Stimulated activated CD8-positive, alpha-beta memory T cell treated with anti-CD3 and anti-CD28 coated beads, Interleukin-7, amount 100 ng/mL, for 48 hours (primary cell): Measurements from ENCODE around the gene CDCA8.
A peak's percentile ranks its signal among the peaks of the same experiment; 100 is the strongest.
"Not testable (repeated sequence)": the region's sequence is repeated elsewhere in the genome, so short reads cannot be mapped to it uniquely, and the experiment has no call there.

ENCODE experiments used
- DNase-seq, 2 donors: peaks; one replicate each; pipeline ENCODE4 v3.0.0-alpha.2; 2020; ENCODE audit warnings: low read depth in 1 of 2; ENCODE audit errors: extremely low read depth in 1 of 2

The CDCA8 gene

DNA sequence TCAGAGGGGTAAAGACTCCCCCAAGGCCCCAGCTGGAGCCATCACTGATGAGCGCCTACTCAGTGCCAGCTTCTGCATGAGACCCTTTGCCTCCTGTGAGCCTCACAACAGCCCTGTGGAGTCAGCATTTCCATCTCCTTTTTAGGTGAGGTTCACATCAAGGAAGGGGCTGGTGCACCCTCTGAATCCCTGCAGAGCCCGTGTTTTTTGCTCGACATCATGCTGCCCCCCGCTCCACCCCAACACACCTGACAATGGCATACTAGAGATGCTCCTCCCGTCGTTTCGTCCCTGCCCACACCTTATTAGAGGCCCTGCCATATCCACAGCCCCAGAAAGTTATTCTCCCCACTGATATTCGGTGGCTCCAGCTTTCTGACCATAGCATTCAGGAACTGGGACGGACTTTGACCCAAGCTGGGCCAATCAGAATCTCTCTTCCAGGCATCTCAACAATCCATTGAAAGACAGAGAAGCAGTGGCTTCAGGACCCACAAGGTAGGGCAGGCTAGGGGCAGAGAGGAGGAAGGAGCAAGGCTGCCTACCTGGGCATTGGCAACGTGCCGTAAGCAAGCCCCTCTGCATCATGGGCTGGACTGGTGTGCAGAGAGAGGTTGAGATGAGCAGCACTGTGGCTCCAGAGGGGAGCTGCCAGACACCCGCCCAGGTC, 39.9 kb downstream of the CDCA8 start:
- DNase-seq: no peak

DNA sequence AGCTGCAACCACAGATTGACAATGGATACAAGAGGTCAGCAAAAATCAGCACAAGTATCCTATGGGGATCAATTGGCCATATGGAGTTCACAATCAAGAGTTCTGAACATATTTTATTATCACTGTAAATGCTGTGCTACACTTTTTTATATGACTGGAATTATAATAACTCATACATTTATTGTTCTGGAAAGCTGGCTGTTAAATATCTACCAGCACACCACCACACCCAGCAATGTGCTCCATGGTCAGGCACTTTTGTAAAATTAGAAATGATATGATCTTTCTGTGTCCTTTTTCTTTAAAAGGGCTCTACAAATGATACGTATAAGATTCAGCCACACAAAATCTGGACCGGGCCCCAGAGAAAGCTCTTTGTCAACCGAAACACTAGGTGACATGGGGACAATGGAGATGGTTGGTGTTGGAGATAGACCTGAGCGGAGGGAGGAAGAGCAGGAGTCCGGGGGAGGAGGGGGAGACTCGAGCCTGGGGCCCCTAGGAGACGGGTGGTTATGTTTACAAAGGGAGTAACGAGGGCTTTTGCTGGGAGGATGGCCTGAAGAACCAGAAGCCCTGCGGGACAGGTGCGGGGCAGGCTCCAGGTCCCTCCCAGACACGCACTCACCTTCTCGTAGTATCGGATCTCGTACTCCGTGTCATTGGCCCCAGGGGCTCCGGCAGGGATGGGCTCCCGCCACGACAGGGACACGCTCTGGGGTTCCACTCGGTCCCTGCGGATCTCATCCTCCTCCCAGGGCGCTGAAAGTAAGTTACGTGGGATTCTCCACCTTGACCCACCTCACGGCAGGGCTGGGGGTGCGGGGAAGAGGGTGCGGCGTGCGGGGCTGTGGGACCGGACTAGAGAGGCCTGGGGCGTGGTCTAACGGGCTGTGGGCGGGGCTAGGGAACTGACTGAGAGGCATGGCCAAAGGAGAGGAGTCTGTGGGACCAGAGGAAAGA, 42.6 kb downstream of the CDCA8 start:
- DNase-seq: no peak

DNA sequence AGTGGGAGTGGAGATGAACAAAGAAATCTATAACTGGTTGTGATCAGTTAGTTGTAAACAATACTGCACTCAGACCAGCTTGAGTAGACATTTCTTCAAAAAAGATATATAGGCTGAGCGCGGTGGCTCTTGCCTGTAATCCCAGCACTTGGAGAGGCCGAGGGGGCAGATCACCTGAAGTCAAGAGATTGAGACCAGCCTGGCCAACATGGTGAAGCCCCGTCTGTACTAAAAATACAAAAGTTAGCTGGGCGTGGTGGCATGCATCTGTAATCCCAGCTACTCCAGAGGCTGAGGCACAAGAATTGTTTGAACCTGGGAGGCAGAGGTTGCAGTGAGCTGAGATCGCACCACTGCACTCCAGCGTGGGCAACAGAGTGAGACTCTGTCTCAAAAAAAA, 45.7 kb downstream of the CDCA8 start:
- DNase-seq: not testable (repeated sequence)

DNA sequence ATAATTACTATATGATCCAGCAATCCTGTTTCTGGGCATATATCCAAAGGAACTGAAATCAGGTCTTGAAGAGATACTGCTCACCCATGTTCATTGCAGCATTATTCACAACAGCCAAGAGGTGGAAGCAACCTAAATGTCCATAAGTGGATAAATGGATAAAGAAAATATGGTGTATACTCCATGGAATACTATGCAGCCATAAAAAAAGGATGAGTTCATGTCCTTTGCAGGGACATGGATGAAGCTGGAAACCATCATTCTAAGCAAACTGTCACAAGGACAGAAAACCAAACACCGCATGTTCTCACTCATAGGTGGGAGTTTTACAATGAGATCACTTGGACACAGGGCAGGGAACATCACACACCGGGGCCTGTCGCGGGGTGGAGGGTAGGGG, 46.3 kb downstream of the CDCA8 start:
- DNase-seq: not testable (repeated sequence)

DNA sequence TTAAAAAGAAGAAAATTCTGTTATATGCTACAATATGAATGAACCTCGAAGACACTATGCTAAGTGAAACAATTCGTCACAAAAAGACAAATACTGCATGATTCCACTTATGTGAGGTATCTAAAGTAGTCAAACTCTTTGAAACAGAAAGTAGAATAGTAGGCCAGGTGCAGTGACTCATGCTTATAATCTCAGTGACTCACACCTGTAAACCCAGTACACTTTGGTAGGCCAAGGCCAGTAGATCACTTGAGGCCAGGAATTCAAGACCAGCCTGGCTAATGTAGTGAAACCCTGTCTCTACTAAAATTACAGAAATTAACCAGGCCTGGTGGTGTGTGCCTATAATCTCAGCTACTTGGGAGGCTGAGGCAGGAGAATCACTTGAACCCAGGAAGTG, 46.9 kb downstream of the CDCA8 start:
- no peak for DNase-seq

DNA sequence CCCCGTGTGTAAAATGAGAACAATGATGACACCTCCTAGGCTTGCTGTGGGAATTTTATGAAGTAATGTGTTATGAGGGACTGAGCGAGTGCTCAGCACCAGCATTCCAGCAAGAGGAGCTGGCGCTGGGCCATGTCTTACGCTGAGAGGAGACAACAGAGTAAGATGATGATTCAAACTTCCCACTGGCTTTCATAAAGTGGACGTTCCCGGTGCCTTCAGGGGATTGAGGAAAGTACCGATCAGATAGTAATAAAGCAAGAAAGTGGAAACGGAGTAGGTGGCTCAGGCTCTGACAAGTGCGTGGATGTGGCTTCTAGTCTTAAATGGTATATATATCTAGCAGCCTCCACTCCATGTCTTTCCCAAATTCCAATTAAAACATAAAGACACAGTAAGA, 48.8 kb downstream of the CDCA8 start:
- DNase-seq: no peak

DNA sequence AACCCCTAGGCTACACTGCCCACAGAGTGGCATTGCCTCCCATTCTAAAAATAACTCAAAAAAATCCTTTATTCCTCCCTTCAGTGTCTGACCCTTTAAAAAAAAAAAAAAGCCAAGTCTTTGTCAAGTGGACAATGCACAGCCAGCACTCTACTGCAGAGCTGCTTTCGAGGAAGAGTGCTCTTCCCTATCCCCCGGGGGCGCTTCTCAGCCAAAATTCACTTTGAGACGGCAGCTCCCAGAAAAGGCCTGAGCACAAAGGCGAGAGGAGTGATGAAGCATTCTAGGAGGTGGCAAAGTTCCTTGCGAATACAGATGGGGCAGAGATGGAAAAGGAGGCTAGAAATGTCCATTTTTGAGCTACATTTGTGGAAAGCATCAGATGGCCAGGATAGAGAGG, 49.3 kb downstream of the CDCA8 start:
- no peak for DNase-seq

DNA sequence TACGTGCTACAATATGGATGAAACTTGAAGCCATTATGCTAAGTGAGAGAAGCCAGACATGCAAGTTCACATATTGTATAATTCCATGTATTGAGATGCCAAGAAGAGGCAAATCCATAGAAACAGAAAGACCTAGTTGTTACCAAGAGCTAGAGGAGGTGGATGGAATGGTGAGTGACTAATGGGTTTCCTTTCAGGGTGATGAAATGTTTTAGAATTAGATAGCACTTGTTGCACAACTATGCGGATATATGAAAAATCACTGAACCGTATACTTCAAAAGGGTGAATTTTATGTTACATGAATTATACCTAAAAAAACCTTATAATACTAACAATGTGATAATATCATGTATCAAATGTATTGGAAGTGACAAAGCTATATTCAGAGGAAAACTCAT, 54.5 kb downstream of the CDCA8 start:
- no peak for DNase-seq

DNA sequence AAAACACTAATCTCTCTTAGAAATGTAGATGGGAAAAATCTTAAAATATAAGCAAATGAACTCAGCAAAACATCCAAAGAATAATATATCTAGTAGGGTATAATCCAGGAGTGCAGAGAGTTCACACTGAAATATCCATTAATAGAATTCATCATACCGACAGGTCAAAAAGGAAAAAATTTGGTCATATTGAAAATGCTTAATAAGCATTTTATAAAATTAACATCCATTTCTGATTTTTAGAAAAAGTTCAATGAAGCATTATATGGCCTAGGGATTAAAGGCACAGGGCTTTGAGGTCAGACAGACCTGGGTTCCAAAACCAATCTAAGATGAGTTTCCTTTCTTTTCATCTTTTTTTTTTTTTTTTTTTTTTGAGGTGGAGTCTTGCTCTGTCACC, 56.2 kb downstream of the CDCA8 start:
- no peak for DNase-seq

DNA sequence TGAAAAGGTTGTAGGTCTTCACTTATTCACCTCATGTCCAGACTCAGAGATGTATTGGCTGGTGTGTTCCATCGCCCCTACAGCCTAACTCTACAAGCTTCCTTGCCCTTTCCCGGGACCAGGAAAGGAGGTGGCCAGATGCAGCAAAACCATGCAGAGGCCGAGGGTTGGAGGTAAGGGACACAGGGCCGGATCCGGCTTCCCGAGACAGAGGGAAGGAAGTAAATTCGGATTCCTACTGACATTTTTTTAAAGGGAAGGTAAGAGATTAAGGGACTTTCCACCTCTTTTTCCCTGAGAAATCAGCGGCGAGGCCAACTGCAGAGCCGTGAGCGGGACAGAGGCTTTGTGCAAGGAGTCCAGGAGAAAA, 59.9 kb downstream of the CDCA8 start:
- DNase-seq: no peak

DNA sequence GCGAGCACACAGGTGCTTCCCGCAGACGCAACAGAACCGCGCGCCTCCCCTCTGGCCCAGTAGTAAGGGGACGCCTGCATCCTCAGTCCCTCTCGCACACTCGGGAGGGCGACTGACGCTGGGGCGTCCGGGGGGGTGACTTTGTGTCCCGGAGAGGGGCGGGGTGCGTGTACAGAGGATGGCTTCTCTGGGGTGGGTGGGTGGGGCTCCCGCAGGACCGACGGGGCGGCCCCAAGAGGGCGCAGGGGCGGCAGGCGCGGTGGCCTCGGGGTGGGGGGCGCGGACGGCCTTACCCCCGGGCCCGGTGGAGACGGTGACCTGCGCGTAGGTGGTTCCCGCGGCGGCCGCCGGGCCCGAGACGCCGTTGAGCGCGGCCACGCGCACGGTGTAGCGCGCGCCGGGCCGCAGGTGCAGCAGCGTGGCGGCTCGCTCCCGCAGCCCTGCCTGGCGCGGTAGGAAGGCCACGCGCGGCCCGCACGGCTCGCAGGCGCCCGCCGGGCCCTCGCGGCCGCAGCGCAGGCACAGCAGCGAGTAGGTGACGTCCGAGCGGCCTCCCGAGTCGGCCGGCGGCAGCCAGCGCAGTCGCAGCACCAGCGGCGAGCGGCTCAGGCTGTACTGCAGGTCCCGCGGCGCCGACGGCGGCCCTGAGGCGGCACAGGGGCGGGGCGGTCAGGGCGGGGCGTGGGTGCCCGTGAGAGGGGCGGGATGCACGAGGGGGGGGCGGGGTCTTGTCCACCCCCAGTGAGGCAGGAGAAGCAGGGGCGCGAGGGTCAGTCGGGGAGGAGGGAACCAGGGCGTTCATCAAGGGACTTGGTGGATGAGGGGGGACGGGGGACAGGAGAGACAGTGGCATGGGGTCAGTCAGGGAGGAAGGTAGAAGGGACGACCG, 60.5 kb downstream of the CDCA8 start:
- DNase-seq: peak in 1 of 2 donors; percentile 25

DNA sequence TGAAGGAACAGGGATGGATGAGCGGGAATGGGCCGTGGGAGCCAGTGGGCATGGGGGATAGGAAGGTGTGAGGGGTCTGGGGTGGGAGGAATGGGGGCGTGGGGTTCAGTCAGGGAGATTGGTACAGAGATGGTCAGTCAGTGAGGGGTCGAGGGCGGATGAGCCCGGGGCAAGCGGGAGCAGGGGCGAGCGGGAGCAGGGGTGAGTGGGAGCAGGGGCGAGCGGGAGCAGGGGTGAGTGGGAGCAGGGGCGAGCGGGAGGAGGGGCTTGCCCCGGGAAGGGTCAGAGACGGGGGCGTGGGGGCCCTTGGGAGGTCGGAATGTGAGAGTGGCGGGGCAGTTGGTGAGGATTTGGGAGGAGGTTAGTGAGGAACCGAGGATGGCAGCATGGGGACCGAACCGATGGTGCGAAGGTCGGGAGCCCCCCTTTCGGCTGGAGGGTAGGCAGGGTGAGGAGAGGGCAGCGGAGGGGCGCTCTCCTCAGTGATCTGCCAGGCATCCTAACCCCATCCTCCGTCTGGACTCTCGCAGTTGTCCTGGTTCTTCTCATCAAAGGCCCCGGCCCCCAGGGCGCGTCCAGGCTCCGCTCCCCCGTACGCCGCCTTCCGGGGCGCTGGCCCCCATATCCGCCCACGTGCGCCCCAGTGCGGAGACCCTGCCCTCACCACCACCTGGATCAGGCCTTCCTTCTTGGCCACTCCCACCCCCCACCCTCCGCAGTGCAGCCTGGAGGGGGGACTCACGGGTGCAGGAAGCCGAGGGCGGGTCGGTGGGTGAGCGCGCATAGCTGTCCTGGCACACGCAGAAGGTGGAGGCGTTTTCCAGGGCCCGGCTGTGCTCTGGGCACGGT, 61.4 kb downstream of the CDCA8 start:
- DNase-seq: no peak

DNA sequence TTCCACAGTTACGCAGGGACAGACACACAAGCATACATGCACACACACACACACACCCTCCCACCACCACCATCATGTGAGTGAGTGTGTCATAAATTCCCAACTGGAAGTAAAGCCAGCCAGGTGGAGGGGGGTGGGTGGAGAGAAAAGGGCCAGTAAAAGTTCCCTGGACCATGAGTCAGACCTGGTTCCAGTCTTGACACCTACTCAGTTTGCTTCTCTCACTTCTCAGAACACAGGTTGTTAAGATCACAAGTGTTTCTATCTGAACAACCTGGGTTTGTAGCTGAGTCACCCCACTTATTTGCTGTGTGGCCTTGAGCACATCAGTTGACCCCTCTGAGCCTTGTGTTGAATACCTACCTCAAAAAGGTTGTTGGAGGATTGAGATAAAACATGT, 63.0 kb downstream of the CDCA8 start:
- DNase-seq: peak in 1 of 2 donors; percentile 40

DNA sequence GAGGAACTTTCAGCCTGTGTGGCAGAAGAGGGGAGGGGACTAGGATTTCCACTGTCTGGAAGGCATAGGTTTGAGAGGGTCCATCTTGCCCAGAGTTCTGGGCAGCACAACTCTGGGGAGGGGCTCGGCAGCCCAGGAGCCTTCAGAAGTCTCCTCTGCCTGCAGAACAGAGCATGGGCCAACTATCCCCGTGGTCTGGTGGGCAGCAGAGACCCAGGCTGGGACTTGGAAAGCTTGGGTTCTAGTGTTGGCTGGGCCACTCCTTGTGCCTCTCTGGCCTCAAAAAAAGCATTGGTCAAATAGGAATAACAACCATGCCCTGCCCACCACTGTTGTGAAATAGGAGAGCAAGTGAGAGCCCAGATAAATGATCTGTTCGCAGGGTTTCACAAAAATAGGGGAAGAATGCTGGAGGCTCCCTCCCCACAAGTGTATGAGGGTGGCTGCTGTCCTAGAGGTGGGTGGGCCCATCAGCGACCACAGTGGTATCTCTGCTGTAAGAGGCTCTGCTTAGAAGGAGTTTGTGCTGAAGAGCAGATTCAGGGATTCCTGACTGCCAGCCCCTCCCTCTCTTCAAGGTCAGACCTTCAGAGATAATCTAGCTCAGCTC, 63.7 kb downstream of the CDCA8 start:
- no peak for DNase-seq
